ENCODE results near the gene ZRANB2.

- no peak for TF ChIP-seq EZH2phosphoT487 (IDR thresholded peaks at IDR 0.05; ENCODE audit: low read depth, severe bottlenecking, unreplicated experiment)
- no peak for TF ChIP-seq EZH2 (IDR thresholded peaks at IDR 0.05; ENCODE audit: borderline replicate concordance)
- TF ChIP-seq CTCF (IDR thresholded peaks at IDR 0.05; ENCODE audit: poor library complexity), result no peak
Observed at GRCh38 chr1:71101839-71102376, 21.1 kb upstream of the ZRANB2 start.

Data from hepatocyte (in vitro differentiated cells).